ENCODE data around the gene SH2B2. TPM values are rescaled to one million over a fixed set of nuclear protein-coding genes. Genes with fewer than 3 reads are reported as not detected.

Gene SH2B2
- total RNA-seq (10 to 100 TPM in 1 of 5 experiments, 1 to 10 TPM in 3, under 1 TPM in 1; 0.87 to 10.9 (median 2.0) TPM), polyA plus RNA-seq (under 1 TPM; 0.25 to 0.58 TPM), total RNA-seq (not detected)

DNA sequence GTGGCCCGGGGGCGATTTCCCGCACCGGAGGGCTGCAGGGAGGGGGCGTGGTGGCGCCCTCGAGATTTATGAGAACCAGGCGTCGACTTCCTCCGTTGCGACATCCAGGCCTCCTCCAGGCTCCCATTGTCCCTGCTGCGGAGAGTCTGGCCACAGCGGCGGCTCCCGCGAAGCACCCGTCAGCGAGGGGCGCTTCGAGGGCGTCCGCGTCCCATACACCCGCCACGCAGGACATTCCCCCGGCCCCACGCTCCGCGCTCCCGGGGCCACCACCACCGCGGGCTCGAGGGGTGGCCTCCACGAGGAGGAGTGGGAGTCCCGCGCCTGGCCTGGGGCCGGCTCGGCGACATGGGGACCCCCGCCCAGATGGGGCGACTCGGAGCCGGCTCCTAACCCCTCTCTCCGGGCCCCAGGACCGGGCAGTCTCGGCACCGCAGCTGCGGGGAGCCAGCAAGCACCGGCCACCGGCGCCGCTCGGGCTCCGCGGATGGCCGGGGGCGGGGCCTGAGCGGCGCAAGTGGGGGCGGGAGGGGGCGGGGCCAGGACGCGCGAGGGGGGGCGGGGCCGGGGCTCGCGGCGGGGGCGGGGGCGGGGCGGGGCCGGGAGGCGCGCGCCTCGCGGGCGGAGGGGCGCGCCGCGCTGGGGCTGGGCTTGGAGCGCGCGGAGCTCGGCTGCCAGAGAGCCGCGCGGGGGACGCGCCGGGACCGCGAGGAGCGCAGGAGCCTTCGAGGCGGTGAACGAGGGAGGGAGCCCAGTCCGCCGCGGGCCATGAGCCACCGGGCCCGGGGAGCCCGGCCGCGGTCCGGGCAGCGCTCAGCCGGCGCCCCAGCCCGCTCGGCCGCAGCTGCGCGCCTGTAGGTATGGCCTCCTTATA is at the start of gene SH2B2:
Gene SH2B2, plus strand, starts transcription at position 632 of the 874 bp plus-strand sequence. CDS start 13,683 bp downstream, outside the sequence.
- Mint-ChIP-seq H3K4me3 (peak within 1 kb of the TSS; percentile 71 to 88 (median 80)), H3K4me1 (peaks cover 16 to 37% (median 31%) of the 10 kb centered on the region in 7 donors), H3K9me3 (no peaks in the 10 kb centered on the region), H3K27ac (peak within 1 kb of the TSS in 4 of 9 donors; percentile 33 to 73 (median 67)), H3K27me3 (peaks cover 0 to 22% (median 0%) of the 10 kb centered on the region in 5 donors), H3K36me3 (no peaks in the 10 kb centered on the region)
- H3K9me3 ChIP-seq (ENCODE audit: control insufficient read depth in 2 of 3, low read length in 3 of 3) = no peaks in the 10 kb centered on the region
- peak; percentile 73 for ATAC-seq
- peaks cover 16 to 17% of the 10 kb centered on the region in 2 donors for H3K4me1 ChIP-seq (ENCODE audit: control insufficient read depth in 2 of 2, insufficient read depth in 2 of 2, low read length in 2 of 2)
- intact Hi-C loops (cut with micrococcal nuclease) = loop anchor here (2.0 to 10.0 kb wide), 6 partner anchors 76 to 788 kb away; partner anchors contain the start of genes ALKBH4 (in 2 of the 2), LRWD1 (in 2 of the 2), ARMC10 (in 1 of the 2) and CUX1 (in 1 of the 2)
- peak within 1 kb of the TSS; percentile 67 for H3K4me3 ChIP-seq (ENCODE audit: low read length)
- H3K36me3 ChIP-seq (ENCODE audit: control insufficient read depth in 2 of 3, insufficient read depth in 3 of 3, low read length in 3 of 3) = no peaks in the 10 kb centered on the region
- ChIA-PET CTCF (no interaction called here), POLR2A (interaction anchor here (1.2 kb wide), 1 partner anchor 545 kb away, joined by 3 read pairs; no protein-coding TSS in a partner anchor)
- H3K27me3 ChIP-seq (ENCODE audit: control insufficient read depth in 2 of 2, insufficient read depth in 2 of 2, low read length in 2 of 2) = no peaks in the 10 kb centered on the region
- DNase-seq = peak; percentile 31 to 62 (median 50)
- H3K27ac ChIP-seq (ENCODE audit: low read depth, low read length) = peak within 1 kb of the TSS; percentile 61

DNA sequence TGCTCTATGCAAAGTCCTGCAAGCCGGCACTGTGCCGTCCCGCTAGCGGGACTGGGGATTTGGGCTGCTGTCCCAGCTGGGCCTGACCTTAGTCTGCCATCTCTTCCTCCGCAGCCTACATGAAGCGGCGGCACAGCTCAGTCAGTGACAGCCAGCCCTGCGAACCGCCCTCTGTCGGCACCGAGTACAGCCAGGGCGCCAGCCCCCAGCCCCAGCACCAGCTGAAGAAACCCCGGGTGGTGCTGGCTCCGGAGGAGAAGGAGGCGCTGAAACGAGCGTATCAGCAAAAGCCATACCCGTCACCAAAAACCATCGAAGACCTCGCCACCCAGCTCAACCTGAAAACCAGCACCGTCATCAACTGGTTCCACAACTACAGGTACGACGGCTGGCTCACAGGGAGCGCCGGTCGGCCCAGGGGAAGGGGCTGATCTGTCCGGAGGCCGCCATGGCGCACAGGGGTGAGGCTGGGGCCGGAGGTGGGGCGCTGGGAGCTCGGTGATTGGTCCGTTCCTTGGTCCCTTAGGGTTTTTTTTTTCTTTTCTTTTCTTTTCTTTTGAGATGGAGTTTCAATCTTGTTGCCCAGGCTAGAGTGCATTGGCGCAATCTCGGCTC is 47.4 kb upstream of the SH2B2 start:
- no peaks in the 10 kb centered on the region for H3K4me1 ChIP-seq (ENCODE audit: control insufficient read depth in 2 of 2, insufficient read depth in 2 of 2, low read length in 2 of 2)
- Mint-ChIP-seq H3K36me3 (peaks cover 1 to 25% (median 2%) of the 10 kb centered on the region in 5 donors), H3K27ac (no peak overlapping the region), H3K4me1 (peaks cover 0 to 4% (median 0%) of the 10 kb centered on the region in 7 donors), H3K27me3 (no peaks in the 10 kb centered on the region), H3K9me3 (no peaks in the 10 kb centered on the region), H3K4me3 (no peak overlapping the region)
- ChIA-PET CTCF (interaction anchor here (1.7 kb wide), 1 partner anchor 696 kb away, joined by 6 read pairs; no protein-coding TSS in a partner anchor), POLR2A (no interaction called here)
- H3K27me3 ChIP-seq (ENCODE audit: control insufficient read depth in 2 of 2, insufficient read depth in 2 of 2, low read length in 2 of 2) = no peaks in the 10 kb centered on the region
- H3K27ac ChIP-seq (ENCODE audit: low read depth, low read length) = no peak overlapping the region
- no peaks in the 10 kb centered on the region for H3K9me3 ChIP-seq (ENCODE audit: control insufficient read depth in 2 of 3, low read length in 3 of 3)
- H3K36me3 ChIP-seq (ENCODE audit: control insufficient read depth in 2 of 3, insufficient read depth in 3 of 3, low read length in 3 of 3) = peaks cover 0 to 50% (median 6%) of the 10 kb centered on the region in 3 experiments
- no peak overlapping the region for H3K4me3 ChIP-seq (ENCODE audit: low read length)
- intact Hi-C loops (cut with micrococcal nuclease) = loop anchor here in 1 of 2 donors (5.0 kb wide), 1 partner anchor 497 kb away; no protein-coding TSS in a partner anchor
- ATAC-seq (no peak), DNase-seq (no peak)

DNA sequence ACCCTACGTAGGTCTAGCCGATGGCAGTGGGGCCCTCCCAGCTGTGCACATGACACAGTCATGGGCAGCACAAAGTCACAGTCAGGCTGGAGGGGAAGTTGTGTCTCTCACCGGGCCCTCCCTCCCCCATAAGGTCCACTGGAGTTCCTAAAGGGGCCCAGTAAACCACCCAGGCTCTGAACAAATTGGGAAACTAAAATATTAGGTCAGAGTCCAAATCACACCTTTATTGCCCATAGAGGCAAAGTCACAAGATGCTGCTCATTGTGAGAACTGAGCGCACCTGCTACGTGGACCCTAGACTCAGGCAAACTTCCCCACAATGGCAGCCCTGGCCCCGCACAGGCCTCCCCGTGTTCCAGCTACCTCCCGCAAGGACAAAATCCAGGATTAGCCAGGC is 45.2 kb upstream of the SH2B2 start:
- peaks cover 0 to 24% (median 0%) of the 10 kb centered on the region in 5 donors for H3K36me3 Mint-ChIP-seq
- DNase-seq (no peak), ATAC-seq (no peak)
- ChIA-PET POLR2A (no interaction called here), CTCF (interaction anchor here (0.7 kb wide), 2 partner anchors 16 to 657 kb away, joined by 3 read pairs; no protein-coding TSS in a partner anchor)
- no peaks in the 10 kb centered on the region for H3K9me3 ChIP-seq (ENCODE audit: control insufficient read depth in 2 of 3, low read length in 3 of 3)
- H3K27me3 Mint-ChIP-seq = no peaks in the 10 kb centered on the region
- intact Hi-C loops (cut with micrococcal nuclease) = no loop called here
- H3K4me1 ChIP-seq (ENCODE audit: control insufficient read depth in 2 of 2, insufficient read depth in 2 of 2, low read length in 2 of 2) = no peaks in the 10 kb centered on the region
- H3K36me3 ChIP-seq (ENCODE audit: control insufficient read depth in 2 of 3, insufficient read depth in 3 of 3, low read length in 3 of 3) = peaks cover 0 to 43% (median 3%) of the 10 kb centered on the region in 3 experiments
- H3K4me1 Mint-ChIP-seq = peaks cover 0 to 4% (median 0%) of the 10 kb centered on the region in 7 donors
- H3K27ac ChIP-seq (ENCODE audit: low read depth, low read length) = no peak overlapping the region
- H3K4me3 Mint-ChIP-seq = no peak overlapping the region
- H3K27ac Mint-ChIP-seq = no peak overlapping the region
- no peak overlapping the region for H3K4me3 ChIP-seq (ENCODE audit: low read length)
- H3K9me3 Mint-ChIP-seq = no peaks in the 10 kb centered on the region
- no peaks in the 10 kb centered on the region for H3K27me3 ChIP-seq (ENCODE audit: control insufficient read depth in 2 of 2, insufficient read depth in 2 of 2, low read length in 2 of 2)

DNA sequence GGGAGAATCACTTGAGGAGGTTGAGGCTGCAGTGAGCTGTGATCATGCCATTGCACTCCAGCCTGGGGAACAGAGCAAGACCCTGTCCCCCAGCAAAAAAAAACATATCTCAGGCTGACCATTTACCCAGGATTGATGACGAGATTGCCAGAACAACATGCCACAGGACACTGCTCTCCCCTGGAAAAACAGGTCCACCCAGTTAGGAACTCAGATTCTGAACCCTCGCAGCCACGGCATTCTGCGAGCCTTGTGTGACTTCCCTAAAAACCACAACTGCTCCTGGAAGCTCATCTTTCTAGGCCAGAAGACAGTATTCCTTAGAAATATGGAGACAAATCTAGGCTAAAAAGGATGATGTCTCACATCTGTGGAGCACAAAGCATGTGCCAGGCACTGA is 42.1 kb upstream of the SH2B2 start:
- Histone ChIP-seq H3K36me3 (ENCODE audit: control insufficient read depth in 2 of 3, insufficient read depth in 3 of 3, low read length in 3 of 3) (peaks cover 0 to 33% (median 0%) of the 10 kb centered on the region in 3 experiments), H3K4me3 (ENCODE audit: low read length) (no peak overlapping the region), H3K4me1 (ENCODE audit: control insufficient read depth in 2 of 2, insufficient read depth in 2 of 2, low read length in 2 of 2) (no peaks in the 10 kb centered on the region), H3K9me3 (ENCODE audit: control insufficient read depth in 2 of 3, low read length in 3 of 3) (no peaks in the 10 kb centered on the region), H3K27ac (ENCODE audit: low read depth, low read length) (no peak overlapping the region), H3K27me3 (ENCODE audit: control insufficient read depth in 2 of 2, insufficient read depth in 2 of 2, low read length in 2 of 2) (no peaks in the 10 kb centered on the region)
- ATAC-seq = no peak
- ChIA-PET CTCF (no interaction called here), POLR2A (no interaction called here)
- intact Hi-C loops (cut with micrococcal nuclease) = no loop called here
- Mint-ChIP-seq H3K36me3 (peaks cover 0 to 26% (median 2%) of the 10 kb centered on the region in 5 donors), H3K4me1 (no peaks in the 10 kb centered on the region), H3K4me3 (no peak overlapping the region), H3K9me3 (no peaks in the 10 kb centered on the region), H3K27ac (no peak overlapping the region), H3K27me3 (no peaks in the 10 kb centered on the region)
- no peak for DNase-seq

DNA sequence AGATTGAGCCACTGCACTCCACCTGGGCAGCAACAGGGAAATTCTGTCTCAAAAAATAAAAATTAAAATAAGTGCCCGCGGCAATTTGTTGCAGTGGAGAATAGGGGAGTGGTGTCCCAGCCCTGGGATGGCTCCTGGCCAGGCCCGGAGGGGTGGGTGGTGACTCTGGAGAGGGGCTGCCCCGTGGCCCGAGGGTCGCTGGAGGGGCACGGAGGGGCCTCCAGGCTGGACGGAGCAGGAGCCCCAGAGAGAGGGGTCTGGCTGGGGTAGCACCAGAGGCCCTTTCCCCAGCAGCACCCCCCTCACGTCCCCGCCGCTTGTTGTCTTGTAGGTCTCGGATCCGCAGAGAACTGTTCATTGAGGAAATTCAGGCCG is 38.6 kb upstream of the SH2B2 start:
- no peaks in the 10 kb centered on the region for H3K4me1 Mint-ChIP-seq
- no peaks in the 10 kb centered on the region for H3K27me3 ChIP-seq (ENCODE audit: control insufficient read depth in 2 of 2, insufficient read depth in 2 of 2, low read length in 2 of 2)
- H3K27ac Mint-ChIP-seq = no peak overlapping the region
- no peak overlapping the region for H3K4me3 Mint-ChIP-seq
- peaks cover 0 to 39% (median 8%) of the 10 kb centered on the region in 5 donors for H3K36me3 Mint-ChIP-seq
- H3K4me1 ChIP-seq (ENCODE audit: control insufficient read depth in 2 of 2, insufficient read depth in 2 of 2, low read length in 2 of 2) = no peaks in the 10 kb centered on the region
- H3K9me3 ChIP-seq (ENCODE audit: control insufficient read depth in 2 of 3, low read length in 3 of 3) = no peaks in the 10 kb centered on the region
- H3K36me3 ChIP-seq (ENCODE audit: control insufficient read depth in 2 of 3, insufficient read depth in 3 of 3, low read length in 3 of 3) = peaks cover 0 to 9% (median 0%) of the 10 kb centered on the region in 3 experiments
- ChIA-PET POLR2A (no interaction called here), CTCF (interaction anchor here (0.6 to 1.6 kb wide), 2 partner anchors 645 to 780 kb away, joined by 3 read pairs; no protein-coding TSS in a partner anchor)
- intact Hi-C loops (cut with micrococcal nuclease) = no loop called here
- DNase-seq = no peak
- H3K9me3 Mint-ChIP-seq = no peaks in the 10 kb centered on the region
- H3K4me3 ChIP-seq (ENCODE audit: low read length) = no peak overlapping the region
- no peak overlapping the region for H3K27ac ChIP-seq (ENCODE audit: low read depth, low read length)
- no peak for ATAC-seq
- no peaks in the 10 kb centered on the region for H3K27me3 Mint-ChIP-seq

DNA sequence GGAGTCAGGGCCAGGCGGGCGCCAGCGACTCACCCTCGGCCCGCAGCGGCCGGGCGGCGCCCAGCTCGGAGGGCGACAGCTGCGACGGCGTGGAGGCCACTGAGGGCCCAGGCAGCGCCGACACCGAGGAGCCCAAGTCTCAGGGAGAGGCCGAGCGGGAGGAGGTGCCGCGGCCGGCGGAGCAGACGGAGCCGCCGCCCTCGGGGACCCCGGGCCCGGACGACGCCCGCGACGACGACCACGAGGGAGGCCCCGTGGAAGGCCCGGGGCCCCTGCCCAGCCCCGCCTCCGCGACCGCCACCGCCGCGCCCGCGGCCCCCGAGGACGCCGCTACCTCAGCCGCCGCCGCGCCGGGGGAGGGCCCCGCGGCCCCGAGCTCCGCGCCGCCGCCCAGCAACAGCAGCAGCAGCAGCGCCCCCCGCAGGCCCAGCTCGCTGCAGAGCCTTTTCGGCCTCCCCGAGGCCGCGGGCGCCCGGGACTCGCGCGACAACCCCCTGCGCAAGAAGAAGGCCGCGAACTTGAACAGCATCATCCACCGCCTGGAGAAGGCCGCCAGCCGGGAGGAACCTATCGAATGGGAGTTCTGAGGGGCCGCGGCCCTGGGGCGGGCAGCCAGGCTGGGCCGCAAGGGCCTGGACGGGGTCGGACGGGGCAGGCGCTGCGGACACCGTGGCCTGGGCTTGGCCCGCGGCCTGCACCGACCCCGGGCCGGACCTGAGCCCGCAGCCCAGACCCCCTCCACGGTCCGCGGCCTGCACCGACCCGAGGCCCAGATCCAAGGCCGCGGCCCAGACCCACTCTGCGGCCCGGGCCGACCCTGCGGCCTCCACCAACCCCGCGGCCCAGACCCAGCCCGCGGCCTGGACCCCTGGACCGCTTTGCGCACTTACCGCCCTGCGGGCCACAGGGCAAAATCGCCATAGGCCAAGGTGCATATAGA is 37.9 kb upstream of the SH2B2 start:
- intact Hi-C loops (cut with micrococcal nuclease) = no loop called here
- no peak overlapping the region for H3K4me3 ChIP-seq (ENCODE audit: low read length)
- Mint-ChIP-seq H3K4me1 (peaks cover 0 to 5% (median 0%) of the 10 kb centered on the region in 7 donors), H3K9me3 (no peaks in the 10 kb centered on the region), H3K27me3 (no peaks in the 10 kb centered on the region), H3K36me3 (peaks cover under 1 to 37% (median 8%) of the 10 kb centered on the region in 5 donors), H3K27ac (no peak overlapping the region), H3K4me3 (no peak overlapping the region)
- DNase-seq (no peak), ATAC-seq (no peak)
- H3K9me3 ChIP-seq (ENCODE audit: control insufficient read depth in 2 of 3, low read length in 3 of 3) = no peaks in the 10 kb centered on the region
- H3K4me1 ChIP-seq (ENCODE audit: control insufficient read depth in 2 of 2, insufficient read depth in 2 of 2, low read length in 2 of 2) = no peaks in the 10 kb centered on the region
- POLR2A ChIA-PET = no interaction called here
- H3K27me3 ChIP-seq (ENCODE audit: control insufficient read depth in 2 of 2, insufficient read depth in 2 of 2, low read length in 2 of 2) = no peaks in the 10 kb centered on the region
- peaks cover 0 to 9% (median 0%) of the 10 kb centered on the region in 3 experiments for H3K36me3 ChIP-seq (ENCODE audit: control insufficient read depth in 2 of 3, insufficient read depth in 3 of 3, low read length in 3 of 3)
- no peak overlapping the region for H3K27ac ChIP-seq (ENCODE audit: low read depth, low read length)
- CTCF ChIA-PET = interaction anchor here (1.6 kb wide), 1 partner anchor 646 kb away, joined by 3 read pairs; no protein-coding TSS in a partner anchor

Measured in naive thymus-derived CD4-positive, alpha-beta T cell (primary cell).